ENCODE measurements around the gene KLHL40.

DNA sequence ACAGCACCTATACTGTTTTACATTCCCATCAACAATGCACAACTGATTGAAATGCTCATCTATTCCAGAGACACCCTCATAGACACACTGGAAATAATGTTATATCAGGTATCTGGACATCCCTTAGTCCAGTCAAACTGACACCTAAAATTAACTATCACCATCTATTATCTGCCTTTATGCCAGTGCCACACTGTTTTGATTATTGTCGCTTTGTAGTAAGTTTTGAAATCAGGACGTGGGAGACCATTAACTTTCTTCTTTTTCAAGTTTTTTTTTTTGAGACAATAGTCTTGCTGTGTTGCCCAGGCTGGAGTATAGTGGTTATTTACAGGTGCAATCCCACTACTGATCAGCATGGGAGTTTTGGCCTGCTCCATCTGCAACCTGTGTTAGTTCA, 9.4 kb upstream of the KLHL40 start:
- no peak for TF ChIP-seq CTCF (IDR thresholded peaks at IDR 0.05; ENCODE audit: low read depth, low read length)
- TF ChIP-seq POLR2A (IDR thresholded peaks at IDR 0.05; ENCODE audit: extremely low read depth, insufficient read length): no peak
- no peak for TF ChIP-seq MAX (IDR thresholded peaks at IDR 0.05; ENCODE audit: low read depth, low read length)
- no peak for TF ChIP-seq MYC (IDR thresholded peaks at IDR 0.05; ENCODE audit: low read depth, low read length)

Data from NB4 (cell line).